ENCODE data around the gene RAB10. TPM values are rescaled to one million over a fixed set of nuclear protein-coding genes. Genes with fewer than 3 reads are reported as not detected.

RAB10 gene
- total RNA-seq, 4 donors from 2014 or later = 61.9 to 95.6 (median 85.1) TPM

GRCh38 chr2:26141145-26141769 is 107.4 kb downstream of the RAB10 start:
- no peak for TF ChIP-seq POLR2A (IDR thresholded peaks at IDR 0.05)
- no peak for TF ChIP-seq CTCF (IDR thresholded peaks at IDR 0.05)
- Histone ChIP-seq H3K4me3 (no peak overlapping the region), H3K36me3 (peaks cover 0 to 4% (median 0%) of the 10 kb centered on the region in 3 donors), H3K27ac (no peak overlapping the region), H3K4me1 (peaks cover 0 to 5% (median 0%) of the 10 kb centered on the region in 4 donors), H3K9me3 (no peaks in the 10 kb centered on the region), H3K27me3 (no peaks in the 10 kb centered on the region)
- no peak for DNase-seq

GRCh38 chr2:26144031-26144430 is 110.1 kb downstream of the RAB10 start:
- Histone ChIP-seq H3K36me3 (no peaks in the 10 kb centered on the region), H3K9me3 (no peaks in the 10 kb centered on the region), H3K27me3 (no peaks in the 10 kb centered on the region), H3K4me3 (no peak overlapping the region), H3K27ac (peak overlapping the region in 2 of 4 donors; percentile 19 to 42), H3K4me1 (peaks cover 0 to 5% (median 0%) of the 10 kb centered on the region in 4 donors)
- no peak for DNase-seq
- TF ChIP-seq POLR2A (IDR thresholded peaks at IDR 0.05) (no peak), CTCF (IDR thresholded peaks at IDR 0.05) (no peak)

- DNase-seq = peak; percentile 48 to 78 (median 66)
- peak overlapping the region in 1 of 4 donors; percentile 30 for H3K4me3 ChIP-seq
- H3K27ac ChIP-seq = peak overlapping the region in 1 of 4 donors; percentile 19
Measured at GRCh38 chr2:26144953-26145680, 111.2 kb downstream of the RAB10 start.

GRCh38 chr2:26148501-26148900 is 114.6 kb downstream of the RAB10 start:
- H3K9me3 ChIP-seq = no peaks in the 10 kb centered on the region

More at GRCh38 chr2:26144953-26145680, 111.2 kb downstream of the RAB10 start:
- TF ChIP-seq POLR2A (IDR thresholded peaks at IDR 0.05) (peak in 1 of 2 donors; percentile 21), CTCF (IDR thresholded peaks at IDR 0.05) (peak; percentile 31 to 90 (median 70))
- H3K4me1 ChIP-seq = peaks cover 0 to 5% (median 0%) of the 10 kb centered on the region in 4 donors
- H3K27me3 ChIP-seq = no peaks in the 10 kb centered on the region
- no peaks in the 10 kb centered on the region for H3K36me3 ChIP-seq
- no peaks in the 10 kb centered on the region for H3K9me3 ChIP-seq

GRCh38 chr2:26150243-26150642 is 116.4 kb downstream of the RAB10 start:
- no peak for TF ChIP-seq CTCF (IDR thresholded peaks at IDR 0.05)
- TF ChIP-seq POLR2A (IDR thresholded peaks at IDR 0.05) = no peak
- Histone ChIP-seq H3K9me3 (no peaks in the 10 kb centered on the region), H3K27ac (no peak overlapping the region)

More at GRCh38 chr2:26148501-26148900, 114.6 kb downstream of the RAB10 start:
- Histone ChIP-seq H3K27ac (no peak overlapping the region), H3K4me3 (no peak overlapping the region), H3K4me1 (peaks cover 0 to 5% (median 0%) of the 10 kb centered on the region in 4 donors), H3K27me3 (no peaks in the 10 kb centered on the region), H3K36me3 (no peaks in the 10 kb centered on the region)
- no peak for DNase-seq
- TF ChIP-seq CTCF (IDR thresholded peaks at IDR 0.05) (no peak), POLR2A (IDR thresholded peaks at IDR 0.05) (no peak)

More at GRCh38 chr2:26150243-26150642, 116.4 kb downstream of the RAB10 start:
- no peaks in the 10 kb centered on the region for H3K36me3 ChIP-seq
- H3K27me3 ChIP-seq = no peaks in the 10 kb centered on the region
- no peak overlapping the region for H3K4me3 ChIP-seq
- H3K4me1 ChIP-seq = no peaks in the 10 kb centered on the region
- no peak for DNase-seq

Data from Peyer's patch (tissue), 4 donors.